NT2/D1 (cell line): Measurements from ENCODE around the gene KIDINS220.

ENCODE experiments used
- YY1 ChIP-seq: IDR thresholded peaks from 2 replicates; pipeline ENCODE4 v1.6.1; 2011; ENCODE audit not compliant: insufficient read length, insufficient read depth
- ZNF274 ChIP-seq: IDR thresholded peaks from 2 replicates; pipeline ENCODE4 v1.6.1; 2011; ENCODE audit warnings: mild to moderate bottlenecking, low read depth, low read length

DNA sequence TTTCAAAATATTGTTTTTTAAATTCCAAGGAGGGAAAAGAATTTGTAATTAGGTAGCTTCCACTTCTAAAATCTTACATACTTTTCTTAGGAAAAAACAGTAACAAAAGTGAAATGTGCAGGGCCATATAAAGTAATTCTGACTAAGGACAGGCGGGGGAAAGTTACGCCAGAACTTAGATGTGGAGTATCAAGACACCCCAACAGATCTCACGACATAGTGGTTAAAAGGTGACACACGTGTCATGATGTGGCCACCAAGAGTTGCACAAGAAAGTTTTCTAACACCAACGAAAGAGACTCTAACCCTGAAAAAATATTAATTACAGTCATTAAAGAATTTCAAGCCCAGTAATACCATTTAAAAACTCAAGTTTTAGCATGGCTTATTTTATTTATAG, 51.0 kb downstream of the KIDINS220 start:
- TF ChIP-seq YY1: no peak
- TF ChIP-seq ZNF274: no peak
